ENCODE data around the gene ATAD3A.

Gene ATAD3A

DNA sequence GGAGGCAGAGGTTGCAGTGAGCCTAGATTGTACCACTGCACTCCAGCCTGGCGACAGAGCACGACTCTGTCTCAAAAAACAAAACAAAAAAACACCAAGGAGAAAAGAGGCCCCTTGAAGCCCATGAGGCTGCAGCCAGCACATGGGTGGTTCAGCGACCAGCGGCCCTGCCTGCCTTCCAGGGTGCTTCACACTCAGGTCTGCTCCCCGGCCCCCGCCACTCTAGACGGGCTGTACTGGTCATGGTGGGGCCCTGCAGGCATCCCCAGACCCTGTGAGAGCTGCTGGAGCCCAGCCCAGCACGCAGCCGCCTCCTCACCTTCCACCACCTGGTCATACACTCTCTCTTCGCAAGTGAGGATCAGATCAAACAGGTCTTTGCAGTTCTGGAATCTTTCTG, 32.6 kb downstream of the ATAD3A start:
- TF ChIP-seq GATA3 (IDR thresholded peaks at IDR 0.05; ENCODE audit: low read depth, low read length): no peak
- TF ChIP-seq GATA2 (IDR thresholded peaks at IDR 0.05; ENCODE audit: low read depth, low read length): no peak

DNA sequence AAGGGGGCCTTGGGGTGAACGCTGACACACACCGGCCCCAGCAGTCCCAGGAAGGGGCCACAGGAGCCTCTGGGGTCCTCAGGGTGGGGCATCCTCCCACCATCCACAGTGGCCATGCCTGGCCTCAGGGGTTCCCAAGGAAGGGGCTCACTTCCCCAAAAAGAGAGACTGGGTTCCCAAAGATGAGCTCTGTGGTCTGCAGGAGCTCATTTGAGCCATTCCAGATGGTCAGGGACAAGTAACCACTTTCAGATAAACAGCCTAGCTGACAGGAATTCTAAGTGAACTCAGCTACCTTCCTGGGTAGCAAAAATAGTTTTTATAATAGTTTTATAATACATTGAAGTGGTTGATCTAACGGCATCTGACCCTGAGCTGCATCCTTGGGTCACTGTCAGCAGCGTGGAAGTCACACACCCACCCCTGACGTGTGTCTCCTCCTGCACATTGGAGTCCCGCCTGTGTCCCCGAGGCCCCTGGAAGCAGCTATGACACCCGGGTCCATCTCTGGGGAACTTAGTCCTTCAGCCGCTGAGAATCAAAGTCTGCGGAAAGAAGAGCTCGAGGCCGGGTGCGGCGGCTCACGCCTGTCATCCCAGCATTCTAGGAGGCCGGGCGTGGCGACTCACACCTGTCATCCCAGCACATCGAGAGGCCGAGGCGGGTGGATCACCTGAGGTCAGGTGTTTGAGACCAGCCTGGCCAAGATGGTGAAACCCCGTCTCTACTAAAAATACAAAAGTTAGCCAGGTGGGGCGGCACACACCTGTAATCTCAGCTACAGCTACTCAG, 34.2 kb downstream of the ATAD3A start:
- no peak for TF ChIP-seq GATA2 (IDR thresholded peaks at IDR 0.05; ENCODE audit: low read depth, low read length)
- no peak for TF ChIP-seq GATA3 (IDR thresholded peaks at IDR 0.05; ENCODE audit: low read depth, low read length)

DNA sequence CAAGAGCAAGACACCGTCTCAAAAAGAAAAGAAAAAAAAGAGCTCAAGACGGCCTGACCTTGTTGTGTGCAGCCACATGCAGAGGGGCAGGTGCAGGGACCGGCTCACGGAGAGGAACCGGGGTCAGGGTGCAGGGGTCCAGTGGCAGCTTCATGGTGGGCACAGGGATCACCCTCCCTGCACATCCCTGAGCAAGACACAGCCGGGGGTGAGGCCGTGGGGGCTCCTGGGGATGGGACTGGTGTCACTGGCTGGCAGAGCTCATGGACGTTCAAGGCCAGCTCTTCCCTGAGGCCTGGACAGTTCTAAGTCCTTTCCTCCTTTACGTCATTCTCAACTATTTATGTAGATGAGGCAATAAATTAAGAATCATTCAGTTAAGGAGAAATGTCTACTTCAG, 35.0 kb downstream of the ATAD3A start:
- TF ChIP-seq GATA3 (IDR thresholded peaks at IDR 0.05; ENCODE audit: low read depth, low read length) (no peak), GATA2 (IDR thresholded peaks at IDR 0.05; ENCODE audit: low read depth, low read length) (no peak)

DNA sequence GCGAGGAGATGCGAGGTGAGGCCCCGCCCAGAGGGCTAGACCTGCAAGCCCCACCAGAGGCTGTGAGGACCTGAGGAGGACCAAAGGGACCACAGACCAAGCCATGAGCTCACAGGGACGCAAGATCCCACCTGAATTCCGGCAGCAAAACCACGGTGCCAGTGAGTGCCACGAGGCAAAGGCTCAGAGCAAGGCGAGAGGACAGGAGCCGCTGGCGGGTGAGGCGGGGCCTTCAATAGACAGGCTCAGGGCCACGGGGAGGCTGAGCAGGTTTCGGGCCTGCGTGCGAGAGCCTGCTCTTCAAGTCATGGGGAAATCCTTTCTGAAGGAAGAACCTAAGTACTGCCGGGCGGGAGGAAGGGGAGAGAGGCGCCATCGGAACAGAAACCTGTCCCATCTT, 35.5 kb downstream of the ATAD3A start:
- TF ChIP-seq GATA3 (IDR thresholded peaks at IDR 0.05; ENCODE audit: low read depth, low read length) (no peak), GATA2 (IDR thresholded peaks at IDR 0.05; ENCODE audit: low read depth, low read length) (no peak)

DNA sequence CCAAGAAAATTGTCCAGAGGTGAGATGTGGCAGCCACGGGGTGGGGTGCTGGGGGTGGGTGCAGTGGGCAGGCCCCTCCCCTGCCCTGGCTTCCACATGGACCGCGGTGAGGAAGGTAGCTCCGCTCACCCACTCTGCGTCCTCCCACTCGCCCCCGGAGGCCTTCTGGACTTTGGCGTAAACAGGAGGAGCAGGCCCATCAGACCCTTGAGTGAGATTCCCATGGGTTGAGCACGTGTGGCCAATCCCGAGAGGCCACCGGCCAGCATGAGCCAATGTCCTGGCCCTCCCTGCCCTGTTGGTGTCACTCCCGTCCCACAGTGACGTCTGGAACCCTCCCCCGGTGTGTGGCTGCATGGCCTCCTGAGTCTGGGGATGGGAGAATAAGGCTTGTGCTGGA, 36.6 kb downstream of the ATAD3A start:
- TF ChIP-seq GATA2 (IDR thresholded peaks at IDR 0.05; ENCODE audit: low read depth, low read length): no peak

DNA sequence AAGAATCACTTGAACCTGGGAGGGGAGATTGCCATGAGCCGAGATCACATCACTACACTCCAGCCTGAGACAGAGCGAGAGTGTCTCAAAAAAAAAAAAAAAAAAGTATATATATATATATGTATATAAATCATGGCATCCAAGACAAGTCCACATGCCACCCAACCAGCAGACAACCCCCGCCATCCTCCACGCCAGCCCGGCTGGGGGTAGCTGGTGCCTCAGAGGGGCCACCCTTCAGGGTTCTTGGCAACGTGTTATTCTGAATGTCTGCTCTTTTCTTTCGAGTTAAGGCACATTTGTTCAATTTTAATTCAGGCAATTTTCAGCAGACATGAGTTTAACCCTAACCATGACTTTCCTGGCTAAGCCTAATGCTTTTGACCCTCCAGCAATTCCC, 38.1 kb downstream of the ATAD3A start:
- TF ChIP-seq GATA2 (IDR thresholded peaks at IDR 0.05; ENCODE audit: low read depth, low read length) (no peak), GATA3 (IDR thresholded peaks at IDR 0.05; ENCODE audit: low read depth, low read length) (no peak)

DNA sequence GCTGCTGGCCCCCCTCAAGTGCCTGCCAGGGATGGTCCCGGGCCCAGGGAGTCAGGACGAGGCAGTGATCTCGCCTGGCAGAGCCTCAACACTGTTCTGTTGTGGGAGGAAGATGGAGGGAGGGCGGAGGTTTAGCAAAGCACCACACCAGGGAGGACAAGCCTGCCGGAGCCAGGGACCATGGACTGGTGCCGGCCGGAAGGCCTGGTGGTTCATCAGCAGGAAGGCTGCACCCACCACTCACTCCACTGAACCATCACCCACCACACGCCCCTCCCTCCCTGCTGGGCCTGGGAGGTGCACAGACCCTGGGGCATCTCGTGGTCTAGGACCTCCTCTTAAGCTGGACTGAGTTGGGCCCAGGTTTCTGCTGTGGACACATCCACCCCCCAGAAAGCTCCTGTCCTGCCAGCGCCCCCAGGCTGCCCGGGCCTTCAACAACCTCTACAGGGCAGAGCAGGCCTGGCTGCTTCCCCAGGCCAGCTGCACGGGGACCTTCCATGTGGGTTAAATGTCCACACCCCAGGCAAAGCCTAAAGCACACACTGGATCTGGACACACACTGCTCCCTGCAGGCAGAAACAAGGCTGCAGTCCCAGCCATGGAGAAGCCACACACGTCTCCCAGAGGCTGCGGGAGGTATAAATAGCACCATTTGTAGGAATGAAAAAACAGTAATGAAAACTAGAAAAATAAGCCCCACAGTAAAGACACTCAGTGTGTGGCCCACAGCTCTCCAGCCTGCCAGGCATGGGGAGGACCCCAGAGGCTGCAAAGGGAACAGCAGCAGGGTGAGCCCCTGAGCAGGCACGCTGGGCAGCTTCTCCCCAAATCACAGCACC, 38.9 kb downstream of the ATAD3A start:
- TF ChIP-seq GATA2 (IDR thresholded peaks at IDR 0.05; ENCODE audit: low read depth, low read length): no peak

DNA sequence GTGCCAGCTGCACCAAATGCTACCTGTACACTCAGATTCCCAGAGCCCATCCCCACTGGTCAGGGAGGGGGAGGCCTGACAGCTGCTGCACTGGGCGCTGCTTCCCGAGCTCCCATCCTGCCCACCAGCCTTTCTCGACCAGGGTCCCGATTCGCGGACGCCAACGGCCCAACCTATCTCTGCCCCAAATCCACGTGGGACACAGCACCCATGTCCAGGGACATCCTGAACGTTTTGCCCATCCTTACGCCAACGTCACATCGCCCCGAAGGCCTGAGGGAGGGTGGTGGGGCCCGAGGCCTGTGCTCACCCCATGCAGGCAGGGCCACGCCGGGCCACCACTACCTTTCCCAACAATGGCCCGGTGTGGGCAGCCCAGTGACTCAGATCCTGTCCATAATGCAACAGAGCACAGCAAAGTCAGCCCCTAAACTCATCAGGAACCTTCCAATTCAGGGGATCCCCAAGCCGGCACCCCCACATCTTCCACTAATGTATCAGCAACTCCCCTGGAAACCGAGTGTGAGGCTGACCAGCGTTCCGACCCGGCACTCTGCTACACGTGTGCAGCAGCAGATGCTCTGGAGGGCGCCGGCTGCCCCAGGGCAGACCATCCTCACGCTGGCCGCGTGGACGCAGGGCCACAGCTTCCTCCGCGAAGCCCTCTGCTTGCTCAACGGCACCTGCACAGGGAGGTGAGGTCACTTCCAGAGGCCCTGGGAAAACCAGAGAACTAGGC, 39.7 kb downstream of the ATAD3A start:
- TF ChIP-seq GATA2 (IDR thresholded peaks at IDR 0.05; ENCODE audit: low read depth, low read length) (no peak), GATA3 (IDR thresholded peaks at IDR 0.05; ENCODE audit: low read depth, low read length) (no peak)

DNA sequence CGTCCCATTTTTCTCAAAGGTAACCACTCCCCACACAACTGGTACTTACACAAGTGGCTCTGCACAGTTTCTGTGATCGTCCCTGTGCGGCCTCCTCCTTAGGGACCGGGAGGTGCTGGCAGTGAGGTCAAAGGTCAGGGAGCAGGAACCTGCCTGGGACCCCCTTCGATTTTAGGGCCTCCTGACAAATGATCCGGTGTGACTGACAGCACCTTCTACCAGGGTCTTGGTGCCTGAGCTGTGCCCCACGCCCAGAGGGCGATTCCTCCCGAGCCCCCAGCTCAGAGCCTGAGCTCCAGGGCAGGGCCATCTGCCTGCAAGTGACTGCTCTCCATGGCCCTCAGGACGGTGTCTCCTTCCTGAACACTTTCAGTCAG, 40.3 kb downstream of the ATAD3A start:
- TF ChIP-seq GATA2 (IDR thresholded peaks at IDR 0.05; ENCODE audit: low read depth, low read length) (no peak), GATA3 (IDR thresholded peaks at IDR 0.05; ENCODE audit: low read depth, low read length) (no peak)

DNA sequence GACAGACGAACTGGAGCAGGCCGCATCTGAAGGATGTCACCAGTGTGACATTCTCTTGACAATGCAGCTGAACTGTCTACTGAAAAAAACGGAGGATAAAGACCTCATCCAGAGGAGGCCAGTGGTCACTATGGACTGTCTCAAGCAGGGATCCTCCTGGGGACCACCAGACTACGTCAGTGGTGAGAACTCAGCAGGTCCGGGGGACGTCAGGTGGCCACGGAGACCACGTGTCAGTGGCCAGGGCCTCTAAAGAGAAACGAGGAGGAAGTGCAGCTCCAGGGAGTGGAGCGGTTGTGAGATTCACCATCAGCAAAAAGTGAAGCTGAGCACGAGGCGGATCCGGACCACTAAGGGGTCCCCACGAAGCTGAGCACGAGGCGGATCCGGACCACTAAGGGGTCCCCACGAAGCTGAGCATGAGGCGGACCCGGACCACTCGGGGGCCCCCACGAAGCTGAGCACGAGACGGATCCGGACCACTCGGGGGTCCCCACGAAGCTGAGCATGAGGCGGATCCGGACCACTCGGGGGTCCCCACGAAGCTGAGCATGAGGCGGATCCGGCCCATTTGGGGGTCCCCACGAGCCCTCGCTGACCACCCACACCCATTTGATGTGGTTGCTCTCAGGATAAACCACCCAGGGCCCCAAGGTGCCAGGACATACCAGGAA, 42.0 kb downstream of the ATAD3A start:
- TF ChIP-seq GATA2 (IDR thresholded peaks at IDR 0.05; ENCODE audit: low read depth, low read length): no peak
- TF ChIP-seq GATA3 (IDR thresholded peaks at IDR 0.05; ENCODE audit: low read depth, low read length): no peak

DNA sequence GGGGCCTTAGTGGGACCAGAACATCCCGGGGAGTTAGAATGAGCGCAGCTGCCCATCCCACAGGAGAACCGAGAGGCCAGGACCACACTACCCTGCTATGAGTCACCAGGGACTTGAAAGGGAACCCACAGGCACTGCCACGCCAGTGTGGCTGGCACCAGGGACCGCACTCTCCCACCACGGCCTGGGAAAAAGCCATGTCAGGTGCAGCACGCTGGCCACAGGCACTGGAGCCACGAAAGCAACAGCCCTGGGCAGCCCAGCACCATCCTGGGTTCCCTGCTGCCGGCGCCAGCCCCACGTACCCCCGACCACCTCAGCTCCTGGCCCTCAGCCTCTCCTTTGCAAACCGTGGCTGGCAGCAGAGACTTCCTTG, 42.6 kb downstream of the ATAD3A start:
- TF ChIP-seq GATA2 (IDR thresholded peaks at IDR 0.05; ENCODE audit: low read depth, low read length): no peak
- TF ChIP-seq GATA3 (IDR thresholded peaks at IDR 0.05; ENCODE audit: low read depth, low read length): no peak

DNA sequence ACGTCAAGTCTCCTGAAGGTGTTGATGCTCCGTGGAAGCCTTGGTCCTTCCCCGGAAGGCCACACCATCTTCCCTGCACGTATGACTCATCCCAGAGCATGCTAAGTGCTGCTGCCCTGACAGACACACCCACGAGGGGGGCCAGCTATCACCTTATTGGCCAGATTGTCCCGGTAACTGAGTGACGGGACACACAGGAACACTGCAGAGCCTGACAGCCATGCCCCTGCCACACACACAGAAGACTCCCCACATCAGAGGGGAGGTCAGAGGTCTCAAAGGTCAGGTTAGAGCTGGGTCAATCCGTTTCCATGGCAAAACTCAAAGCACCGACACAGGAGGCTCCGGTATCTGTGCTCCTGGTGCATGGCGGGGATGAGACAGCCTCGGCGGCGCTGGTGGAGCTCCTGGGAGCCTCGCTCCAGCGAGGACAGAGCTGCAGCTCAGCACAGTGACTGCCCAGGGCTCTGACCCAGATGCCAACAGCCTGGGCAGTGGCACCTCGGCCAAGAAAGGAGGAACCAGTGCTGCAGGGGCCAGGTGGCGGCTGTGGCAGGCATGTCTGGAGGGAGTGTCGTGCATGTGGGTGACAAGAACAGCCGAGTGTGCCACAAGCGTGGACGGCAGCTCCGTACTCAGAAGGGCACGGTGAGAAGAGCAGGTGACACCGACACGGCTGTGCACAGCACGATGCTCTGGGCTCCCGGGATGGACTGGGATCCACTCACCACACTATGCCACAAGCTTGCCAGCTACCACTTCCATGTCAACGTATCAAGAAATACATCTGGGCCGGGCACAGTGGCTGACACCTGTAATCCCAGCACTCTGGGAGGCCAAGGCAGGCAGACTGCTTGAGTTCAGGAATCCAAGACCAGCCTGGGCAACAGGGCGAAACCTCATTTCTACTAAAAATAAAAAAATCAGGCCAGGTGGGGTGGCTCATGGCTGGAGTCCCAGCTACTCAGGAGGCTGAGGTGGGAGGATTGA, 43.3 kb downstream of the ATAD3A start:
- TF ChIP-seq GATA3 (IDR thresholded peaks at IDR 0.05; ENCODE audit: low read depth, low read length): no peak
- no peak for TF ChIP-seq GATA2 (IDR thresholded peaks at IDR 0.05; ENCODE audit: low read depth, low read length)

DNA sequence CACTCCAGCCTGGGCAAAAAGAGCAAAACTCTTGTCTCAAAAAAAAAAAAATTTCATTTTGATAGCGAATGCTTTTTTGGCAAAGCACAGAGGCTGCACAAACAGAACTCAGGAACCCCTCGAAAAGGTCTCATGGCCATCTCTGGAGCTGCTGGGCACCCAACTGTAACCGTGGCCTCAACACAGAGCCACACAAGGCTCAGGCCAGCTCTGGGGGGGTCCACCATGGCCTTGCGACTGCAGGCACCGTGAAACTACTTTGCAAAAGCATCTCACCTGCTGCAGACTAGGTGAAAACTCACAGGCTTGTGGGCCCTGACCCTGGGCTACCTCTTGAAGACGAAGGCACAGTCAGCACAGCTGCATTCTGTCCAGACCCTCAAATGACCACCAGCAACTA, 44.5 kb downstream of the ATAD3A start:
- TF ChIP-seq GATA3 (IDR thresholded peaks at IDR 0.05; ENCODE audit: low read depth, low read length) (no peak), GATA2 (IDR thresholded peaks at IDR 0.05; ENCODE audit: low read depth, low read length) (no peak)
